SH-SY5Y (cell line): ENCODE measurements around the gene TMLHE.

ENCODE experiments used
- GATA2 ChIP-seq: IDR thresholded peaks from 2 replicates; pipeline ENCODE4 v1.6.1; 2011; ENCODE audit warnings: mild to moderate bottlenecking, low read depth, low read length
- GATA3 ChIP-seq: IDR thresholded peaks from 2 replicates; pipeline ENCODE4 v1.6.1; 2011; ENCODE audit warnings: low read depth, mild to moderate bottlenecking, low read length, moderate library complexity

- no peak for TF ChIP-seq GATA2
- no peak for TF ChIP-seq GATA3
Measured at GRCh38 chrX:155514225-155514624, 98.5 kb downstream of the TMLHE start.
